GM12874 (cell line): ENCODE results near the gene MAP4K4.

Experiments
- CTCF ChIP-seq: IDR thresholded peaks from 2 replicates; pipeline ENCODE4 v1.5.1; 2011; ENCODE audit warnings: low read depth, mild to moderate bottlenecking, control low read depth, low read length, moderate library complexity; ENCODE audit not compliant: insufficient read depth

MAP4K4 gene

GRCh38 chr2:101782427-101782792 is 84.9 kb downstream of the MAP4K4 start:
- TF ChIP-seq CTCF = no peak

GRCh38 chr2:101787097-101787496 is 89.6 kb downstream of the MAP4K4 start:
- no peak for TF ChIP-seq CTCF

GRCh38 chr2:101788565-101788964 is 91.1 kb downstream of the MAP4K4 start:
- TF ChIP-seq CTCF = no peak

- no peak for TF ChIP-seq CTCF
Observed at GRCh38 chr2:101788995-101789970, 91.8 kb downstream of the MAP4K4 start.

GRCh38 chr2:101790416-101790815 is 92.9 kb downstream of the MAP4K4 start:
- no peak for TF ChIP-seq CTCF

- no peak for TF ChIP-seq CTCF
Observed at GRCh38 chr2:101790857-101791256, 93.3 kb downstream of the MAP4K4 start.

- no peak for TF ChIP-seq CTCF
Observed at GRCh38 chr2:101792208-101792607, 94.7 kb downstream of the MAP4K4 start.
